K562 (cell line): Measurements from ENCODE around the gene NRG2. TPM values are rescaled to one million over a fixed set of nuclear protein-coding genes. Genes with fewer than 3 reads are reported as not detected.

Source experiments
- ATAC-seq: fragments of 200-7000 bp; cut with Tn5 transposase; 3 replicates; pipeline ENCODE4 v1.9.1; 2020; ENCODE audit warnings: moderate library complexity
- BruUV-seq: library from RNA; stranded (reverse); fragments of 400-500 nt; replicated peaks from 2 replicates; lab custom pipeline; 2021; lab: Mats Ljungman, UMichigan
- CTCF ChIA-PET: fragments of 300-600 bp; formaldehyde crosslinking; extraction: SDS; loops from one replicate; lab custom pipeline; 2021; ENCODE audit warnings: low intra/inter-chr PET ratio; lab: Yijun Ruan, JAX
- POLR2A ChIA-PET: fragments of 300-600, 350-650 bp; sonication (Branson Sonifier 250); formaldehyde crosslinking; extraction: SDS; loops from one replicate; lab custom pipeline; 2021; ENCODE audit warnings: antibody characterized with exemption, inconsistent platforms; lab: Yijun Ruan, JAX
- DNase-seq, 4 experiments: peaks; one replicate each; pipeline versions ENCODE4 v3.0.0 to v3.0.0-alpha.2; 2011 to 2018; ENCODE audit warnings: low spot score in 3 of 4, mixed read lengths in 3 of 4; ENCODE audit errors: extremely low read depth in 1 of 4
- FAIRE-seq: peaks from 2 replicates; lab custom pipeline; 2011; peaks lifted over from hg19 to GRCh38; lab: Jason Lieb, UNC
- H2AFZ ChIP-seq: 2 replicates; pipeline ENCODE4 v1.6.0; 2011; ENCODE audit warnings: low read depth, low read length, control low read depth, inconsistent platforms
- H3K27ac ChIP-seq: fragments of 200-600 bp; 3 replicates; pipeline ENCODE4 v1.8.0; 2011; ENCODE audit warnings: low read depth, mild to moderate bottlenecking, control low read depth, inconsistent platforms, low read length, moderate library complexity, mixed read lengths; ENCODE audit errors: extremely low read depth
- H3K27me3 ChIP-seq, 2 experiments: fragments of 300-600 bp in 1 of 2; 2 replicates in 1 of 2; 3 replicates in 1 of 2; pipeline versions ENCODE4 v1.6.0 to v1.8.0; 2011; ENCODE audit warnings: inconsistent platforms in 2 of 2, low read length in 2 of 2, mild to moderate bottlenecking in 1 of 2, mixed read lengths in 1 of 2, moderate library complexity in 1 of 2; ENCODE audit not compliant: control insufficient read depth in 2 of 2, insufficient read depth in 2 of 2
- H3K36me3 ChIP-seq: fragments of 300-600 bp; 3 replicates; pipeline ENCODE4 v1.8.0; 2011; ENCODE audit warnings: mild to moderate bottlenecking, low read length, inconsistent platforms; ENCODE audit not compliant: control insufficient read depth, insufficient read depth
- H3K4me1 ChIP-seq, 2 experiments: fragments of 200-600 bp in 1 of 2; replicated peaks in 1 of 2; 2 replicates in 1 of 2; 3 replicates in 1 of 2; pipeline versions ENCODE4 v1.5.1 to v1.8.0; 2011; ENCODE audit warnings: inconsistent platforms in 2 of 2, low read length in 2 of 2, mild to moderate bottlenecking in 1 of 2, mixed read lengths in 1 of 2, moderate library complexity in 1 of 2; ENCODE audit not compliant: control insufficient read depth in 2 of 2, insufficient read depth in 2 of 2
- H3K4me2 ChIP-seq: 2 replicates; pipeline ENCODE4 v1.6.1; 2011; ENCODE audit warnings: low read length, control low read depth, inconsistent platforms, mixed read lengths; ENCODE audit not compliant: insufficient read depth
- H3K4me3 ChIP-seq: fragments of 200-600 bp; sonication (generic), shearing (Covaris generic); 2 replicates; pipeline ENCODE4 v1.5.1; 2016; ENCODE audit warnings: control low read depth, inconsistent platforms
- H3K79me2 ChIP-seq: fragments of 200-600 bp; 3 replicates; pipeline ENCODE4 v1.8.0; 2011; ENCODE audit warnings: low read length, inconsistent platforms; ENCODE audit not compliant: control insufficient read depth, insufficient read depth
- H3K9ac ChIP-seq, 2 experiments: 2 replicates each; pipeline versions ENCODE4 v1.6.0 to v1.6.1; 2011; ENCODE audit warnings: low read depth in 2 of 2, low read length in 2 of 2, control low read depth in 1 of 2, inconsistent platforms in 1 of 2, mild to moderate bottlenecking in 1 of 2, mixed read lengths in 1 of 2; ENCODE audit not compliant: insufficient read depth in 1 of 2
- H3K9me1 ChIP-seq: one replicate; pipeline ENCODE4 v1.6.0; 2011; ENCODE audit warnings: inconsistent platforms, mild to moderate bottlenecking, low read length, moderate library complexity; ENCODE audit not compliant: control insufficient read depth, insufficient read depth
- H3K9me3 ChIP-seq: replicated peaks from 2 replicates; pipeline ENCODE4 v1.5.1; 2011; ENCODE audit warnings: low read depth, low read length, inconsistent platforms; ENCODE audit not compliant: control insufficient read depth, insufficient read depth
- H4K20me1 ChIP-seq: replicated peaks from 2 replicates; pipeline ENCODE4 v1.6.1; 2011; ENCODE audit warnings: low read length, inconsistent platforms, mixed read lengths; ENCODE audit not compliant: control insufficient read depth, insufficient read depth
- CHCHD3 ChIP-seq: fragments of 250-450 bp; sonication (Bioruptor Pico); IDR thresholded peaks from 2 replicates; pipeline ENCODE4 v2.1.2; 2022; ENCODE audit warnings: mild to moderate bottlenecking
- EP300 ChIP-seq: IDR thresholded peaks from 2 replicates; pipeline ENCODE4 v1.6.1; 2012; ENCODE audit warnings: low read length, improper control_type of control experiment
- EP400 ChIP-seq: fragments of 450-650 bp; IDR thresholded peaks from 2 replicates; pipeline ENCODE4 v1.6.1; 2017; ENCODE audit warnings: antibody characterized with exemption, mild to moderate bottlenecking, moderate library complexity
- EWSR1 ChIP-seq: fragments of 450-650 bp; IDR thresholded peaks from 2 replicates; pipeline ENCODE4 v1.6.1; 2018; ENCODE audit warnings: borderline replicate concordance, mild to moderate bottlenecking, low read depth, moderate library complexity; ENCODE audit not compliant: partially characterized antibody
- FOXJ2 ChIP-seq: fragments of 200-800 bp; sonication (Bioruptor generic); IDR thresholded peaks from 2 replicates; pipeline ENCODE4 v1.6.1; 2016; ENCODE audit warnings: missing genetic modification characterization, missing compliant biosample characterization
- MCM2 ChIP-seq: fragments of 450-650 bp; IDR thresholded peaks from 2 replicates; pipeline ENCODE4 v1.6.1; 2017; ENCODE audit warnings: low read depth, mild to moderate bottlenecking
- POLR2AphosphoS2 ChIP-seq: IDR thresholded peaks from 2 replicates; pipeline ENCODE4 v1.6.1; 2012; ENCODE audit warnings: low read length, improper control_type of control experiment
- SNIP1 ChIP-seq: fragments of 450-650 bp; IDR thresholded peaks from 2 replicates; pipeline ENCODE4 v1.7.1; 2017; ENCODE audit warnings: low read depth, mild to moderate bottlenecking
- SRSF1 ChIP-seq: fragments of 200-400 bp; formaldehyde crosslinking; IDR thresholded peaks from 2 replicates; pipeline ENCODE4 v1.6.1; 2017; ENCODE audit warnings: mild to moderate bottlenecking, low read depth, low read length, moderate library complexity
- STAT5B ChIP-seq: fragments of 250-450 bp; sonication (Bioruptor Pico); IDR thresholded peaks from 2 replicates; pipeline ENCODE4 v1.8.0; 2021; ENCODE audit warnings: mild to moderate bottlenecking, inconsistent platforms
- TCFL5 ChIP-seq: fragments of 250-450 bp; sonication (Bioruptor Pico); conservative IDR thresholded peaks from 2 replicates; pipeline ENCODE4 v1.6.1; 2021; ENCODE audit warnings: mild to moderate bottlenecking, moderate library complexity, matching md5 sums
- ZNF253 ChIP-seq: fragments of 250-450 bp; sonication (Bioruptor Pico); conservative IDR thresholded peaks from 2 replicates; pipeline ENCODE4 v1.6.1; 2021; ENCODE audit warnings: mild to moderate bottlenecking
- ZNF324 ChIP-seq: fragments of 250-450 bp; sonication (Bioruptor Pico); IDR thresholded peaks from 2 replicates; pipeline ENCODE4 v1.4.0; 2020; ENCODE audit warnings: mild to moderate bottlenecking
- ZNF695 ChIP-seq: fragments of 450-650 bp; formaldehyde crosslinking; IDR thresholded peaks from 2 replicates; pipeline ENCODE4 v1.4.0; 2020; ENCODE audit warnings: mild to moderate bottlenecking, moderate library complexity
- ZNF707 ChIP-seq: fragments of 250-450 bp; sonication (Bioruptor Pico); conservative IDR thresholded peaks from 2 replicates; pipeline ENCODE4 v1.8.0; 2022; ENCODE audit warnings: inconsistent platforms, mild to moderate bottlenecking, moderate library complexity
- ZNF764 ChIP-seq: fragments of 250-450 bp; sonication (Bioruptor Pico); IDR thresholded peaks from 2 replicates; pipeline ENCODE4 v1.4.0; 2020; ENCODE audit warnings: low read depth, mild to moderate bottlenecking, moderate library complexity
- WGBS: fragments of 100-300 bp; shearing (Covaris generic); methylation state at CpG from one replicate; pipeline ENCODE4 v1.1.6; 2016; ENCODE audit warnings: low coverage, mixed read lengths; ENCODE audit not compliant: insufficient coverage; ENCODE audit errors: missing lambda C conversion rate; 5-methylcytosine and 5-hydroxymethylcytosine counted together
- in situ Hi-C: fragments of 300-500 bp; cut with MboI; formaldehyde crosslinking; loops from 4 replicates; pipeline ENCODE4 v1.15.0; 2018; ENCODE audit warnings: inconsistent platforms, mixed read lengths
- intact Hi-C: fragments of 100-400 bp; cut with micrococcal nuclease; formaldehyde crosslinking; loops from 2 replicates; pipeline ENCODE4 v1.14.2; 2022
- polyA plus RNA-seq, 8 experiments: library from polyadenylated mRNA; depleted of rRNA in 4 of 8; stranded (reverse) in 5 of 8; unstranded in 3 of 8; fragments of >200 nt; fragmentation: Nextera tagmentation in 2 of 8; fragmentation: Illumina TruSeq in 1 of 8; extraction: Ambion mirVana in 2 of 8; extraction: Trizol in 1 of 8; gene quantifications; 2 replicates each; pipeline versions ENCODE4 v1.2.1 to v1.2.3, GENCODE V29; 2011 to 2014; ENCODE audit warnings: inconsistent platforms in 1 of 8, missing spikeins in 1 of 8
- total RNA-seq, 7 experiments: library from RNA; depleted of rRNA in 6 of 7; stranded (reverse); fragments of >200 nt in 6 of 7; fragmentation: Illumina TruSeq in 2 of 7; extraction: Trizol in 2 of 7; gene quantifications; 2 replicates each; pipeline versions ENCODE4 v1.2.1 to v1.2.3, GENCODE V29; 2011 to 2021; ENCODE audit warnings: low replicate concordance in 1 of 7
- TF ChIP-seq, protein P1 (sequence below): sonication (generic); formaldehyde crosslinking; IDR thresholded peaks from 2 replicates; pipeline ENCODE4 v1.8.0; 2022; ENCODE audit warnings: mild to moderate bottlenecking, missing genetic modification reagents
- TF ChIP-seq, protein P2 (sequence below): fragments of 450-650 bp; IDR thresholded peaks from 2 replicates; pipeline ENCODE4 v1.6.1; 2018; ENCODE audit not compliant: partially characterized antibody
- TF ChIP-seq, protein P3 (sequence below): fragments of 450-650 bp; formaldehyde crosslinking; IDR thresholded peaks from 2 replicates; pipeline ENCODE4 v1.4.0; 2020; ENCODE audit warnings: mild to moderate bottlenecking, moderate library complexity

Gene NRG2
- total and polyA plus RNA-seq, 9 of the 15 experiments (the other 6 are each of a cell fraction or from before 2014, with no cell fraction given): not detected

DNA sequence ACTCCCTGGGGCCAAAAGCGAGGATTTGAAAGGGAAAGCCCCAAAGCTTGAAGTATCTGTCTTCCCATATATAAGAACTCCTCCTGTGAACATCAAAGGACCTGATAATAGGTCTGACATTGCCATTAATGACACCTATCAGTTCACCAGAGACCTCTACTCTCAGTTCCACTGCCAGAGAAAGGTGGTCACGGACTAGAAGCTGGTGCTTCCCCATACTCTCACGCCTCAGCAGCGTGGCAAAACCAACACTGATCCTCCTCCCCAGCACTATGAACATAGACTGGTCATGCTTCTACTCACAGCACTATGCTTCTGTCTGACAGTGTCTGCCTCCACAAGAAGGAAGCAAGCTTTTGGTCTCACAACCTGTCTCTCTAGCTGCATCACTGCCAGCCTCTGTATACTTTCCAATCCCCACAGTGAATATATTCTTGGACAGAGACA, 37.9 kb downstream of the NRG2 start:
- FAIRE-seq (no peak), ATAC-seq (no peak), DNase-seq (no peak)
- intact Hi-C loops: no loop called here
- H3K27ac ChIP-seq: no peak overlapping the region
- in situ Hi-C loops: no loop called here
- H3K4me3 ChIP-seq: no peak overlapping the region
- H3K9ac ChIP-seq: no peak overlapping the region
- no peaks in the 10 kb centered on the region for H3K4me1 ChIP-seq
- WGBS: 1% methylated on average over 4 of the region's 4 CpGs
- H3K79me2 ChIP-seq: no peaks in the 10 kb centered on the region
- no peaks in the 10 kb centered on the region for H3K9me3 ChIP-seq
- no peak overlapping the region for H3K4me2 ChIP-seq
- BruUV-seq: no TSS peak
- peaks cover 18 to 22% of the 10 kb centered on the region in 2 experiments for H3K27me3 ChIP-seq
- ChIA-PET CTCF (no interaction called here), POLR2A (interaction anchor here (0.6 kb wide), 1 partner anchor 502 kb away, joined by 3 read pairs; no protein-coding TSS in a partner anchor)
- H2AFZ ChIP-seq: no peak overlapping the region
- no peaks in the 10 kb centered on the region for H4K20me1 ChIP-seq
- no peaks in the 10 kb centered on the region for H3K36me3 ChIP-seq
- H3K9me1 ChIP-seq: no peaks in the 10 kb centered on the region
- TF ChIP-seq TCFL5 (no peak), FOXJ2 (no peak), SRSF1 (no peak), POLR2AphosphoS2 (no peak), ZNF707 (CRISPR knock-in tag) (no peak), CHCHD3 (no peak), EWSR1 (no peak), ZNF764 (CRISPR knock-in tag) (no peak), EP400 (no peak), ZNF324 (CRISPR knock-in tag) (no peak), STAT5B (CRISPR knock-in tag) (no peak), EP300 (no peak), ZNF695 (CRISPR knock-in tag) (no peak), MCM2 (no peak), ZNF253 (CRISPR knock-in tag) (no peak), SNIP1 (no peak)
- TF ChIP-seq, protein P1, sequence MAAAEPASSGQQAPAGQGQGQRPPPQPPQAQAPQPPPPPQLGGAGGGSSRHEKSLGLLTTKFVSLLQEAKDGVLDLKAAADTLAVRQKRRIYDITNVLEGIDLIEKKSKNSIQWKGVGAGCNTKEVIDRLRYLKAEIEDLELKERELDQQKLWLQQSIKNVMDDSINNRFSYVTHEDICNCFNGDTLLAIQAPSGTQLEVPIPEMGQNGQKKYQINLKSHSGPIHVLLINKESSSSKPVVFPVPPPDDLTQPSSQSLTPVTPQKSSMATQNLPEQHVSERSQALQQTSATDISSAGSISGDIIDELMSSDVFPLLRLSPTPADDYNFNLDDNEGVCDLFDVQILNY (CRISPR knock-in tag): no peak
- TF ChIP-seq, protein P2, sequence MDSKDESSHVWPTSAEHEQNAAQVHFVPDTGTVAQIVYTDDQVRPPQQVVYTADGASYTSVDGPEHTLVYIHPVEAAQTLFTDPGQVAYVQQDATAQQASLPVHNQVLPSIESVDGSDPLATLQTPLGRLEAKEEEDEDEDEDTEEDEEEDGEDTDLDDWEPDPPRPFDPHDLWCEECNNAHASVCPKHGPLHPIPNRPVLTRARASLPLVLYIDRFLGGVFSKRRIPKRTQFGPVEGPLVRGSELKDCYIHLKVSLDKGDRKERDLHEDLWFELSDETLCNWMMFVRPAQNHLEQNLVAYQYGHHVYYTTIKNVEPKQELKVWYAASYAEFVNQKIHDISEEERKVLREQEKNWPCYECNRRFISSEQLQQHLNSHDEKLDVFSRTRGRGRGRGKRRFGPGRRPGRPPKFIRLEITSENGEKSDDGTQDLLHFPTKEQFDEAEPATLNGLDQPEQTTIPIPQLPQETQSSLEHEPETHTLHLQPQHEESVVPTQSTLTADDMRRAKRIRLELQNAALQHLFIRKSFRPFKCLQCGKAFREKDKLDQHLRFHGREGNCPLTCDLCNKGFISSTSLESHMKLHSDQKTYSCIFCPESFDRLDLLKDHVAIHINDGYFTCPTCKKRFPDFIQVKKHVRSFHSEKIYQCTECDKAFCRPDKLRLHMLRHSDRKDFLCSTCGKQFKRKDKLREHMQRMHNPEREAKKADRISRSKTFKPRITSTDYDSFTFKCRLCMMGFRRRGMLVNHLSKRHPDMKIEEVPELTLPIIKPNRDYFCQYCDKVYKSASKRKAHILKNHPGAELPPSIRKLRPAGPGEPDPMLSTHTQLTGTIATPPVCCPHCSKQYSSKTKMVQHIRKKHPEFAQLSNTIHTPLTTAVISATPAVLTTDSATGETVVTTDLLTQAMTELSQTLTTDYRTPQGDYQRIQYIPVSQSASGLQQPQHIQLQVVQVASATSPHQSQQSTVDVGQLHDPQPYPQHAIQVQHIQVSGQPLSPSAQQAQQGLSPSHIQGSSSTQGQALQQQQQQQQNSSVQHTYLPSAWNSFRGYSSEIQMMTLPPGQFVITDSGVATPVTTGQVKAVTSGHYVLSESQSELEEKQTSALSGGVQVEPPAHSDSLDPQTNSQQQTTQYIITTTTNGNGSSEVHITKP: no peak
- TF ChIP-seq, protein P3, sequence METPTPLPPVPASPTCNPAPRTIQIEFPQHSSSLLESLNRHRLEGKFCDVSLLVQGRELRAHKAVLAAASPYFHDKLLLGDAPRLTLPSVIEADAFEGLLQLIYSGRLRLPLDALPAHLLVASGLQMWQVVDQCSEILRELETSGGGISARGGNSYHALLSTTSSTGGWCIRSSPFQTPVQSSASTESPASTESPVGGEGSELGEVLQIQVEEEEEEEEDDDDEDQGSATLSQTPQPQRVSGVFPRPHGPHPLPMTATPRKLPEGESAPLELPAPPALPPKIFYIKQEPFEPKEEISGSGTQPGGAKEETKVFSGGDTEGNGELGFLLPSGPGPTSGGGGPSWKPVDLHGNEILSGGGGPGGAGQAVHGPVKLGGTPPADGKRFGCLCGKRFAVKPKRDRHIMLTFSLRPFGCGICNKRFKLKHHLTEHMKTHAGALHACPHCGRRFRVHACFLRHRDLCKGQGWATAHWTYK: no peak
